T follicular helper cell (primary cell): Measurements from ENCODE around the gene NCOA1.

Experiments used
- DNase-seq: peaks from one replicate; pipeline ENCODE4 v3.0.0-alpha.2; 2020; ENCODE audit warnings: low read depth

Gene NCOA1

GRCh38 chr2:24743924-24744323 is 252.9 kb downstream of the NCOA1 start:
- no peak for DNase-seq

- no peak for DNase-seq
Observed at GRCh38 chr2:24744356-24744755, 253.3 kb downstream of the NCOA1 start.

GRCh38 chr2:24745825-24746224 is 254.8 kb downstream of the NCOA1 start:
- no peak for DNase-seq

GRCh38 chr2:24747299-24747698 is 256.2 kb downstream of the NCOA1 start:
- no peak for DNase-seq

- DNase-seq = no peak
Observed at GRCh38 chr2:24749069-24749691, 258.1 kb downstream of the NCOA1 start.

- no peak for DNase-seq
Observed at GRCh38 chr2:24754985-24755705, 264.1 kb downstream of the NCOA1 start.

GRCh38 chr2:24756789-24757188 is 265.7 kb downstream of the NCOA1 start:
- DNase-seq = no peak

- DNase-seq = no peak
Observed at GRCh38 chr2:24761866-24762265, 270.8 kb downstream of the NCOA1 start.

GRCh38 chr2:24762518-24762917 is 271.5 kb downstream of the NCOA1 start:
- DNase-seq = no peak

GRCh38 chr2:24763843-24764242 is 272.8 kb downstream of the NCOA1 start:
- DNase-seq = no peak

- no peak for DNase-seq
Observed at GRCh38 chr2:24766609-24767008, 275.6 kb downstream of the NCOA1 start.

GRCh38 chr2:24768013-24768412 is 277.0 kb downstream of the NCOA1 start:
- DNase-seq = no peak

- no peak for DNase-seq
Observed at GRCh38 chr2:24768601-24769000, 277.5 kb downstream of the NCOA1 start.

- DNase-seq = no peak
Observed at GRCh38 chr2:24771061-24771460, 280.0 kb downstream of the NCOA1 start.

- DNase-seq = no peak
Observed at GRCh38 chr2:24771764-24772586, 280.9 kb downstream of the NCOA1 start.

GRCh38 chr2:24774373-24774772 is 283.3 kb downstream of the NCOA1 start:
- no peak for DNase-seq

- no peak for DNase-seq
Observed at GRCh38 chr2:24779116-24779515, 288.1 kb downstream of the NCOA1 start.

- no peak for DNase-seq
Observed at GRCh38 chr2:24783641-24784040, 292.6 kb downstream of the NCOA1 start.

- no peak for DNase-seq
Observed at GRCh38 chr2:24785671-24786321, 294.7 kb downstream of the NCOA1 start.

- no peak for DNase-seq
Observed at GRCh38 chr2:24787532-24787931, 296.5 kb downstream of the NCOA1 start.

- no peak for DNase-seq
Observed at GRCh38 chr2:24788816-24789215, 297.8 kb downstream of the NCOA1 start.

GRCh38 chr2:24791452-24791851 is 300.4 kb downstream of the NCOA1 start:
- no peak for DNase-seq

- DNase-seq = no peak
Observed at GRCh38 chr2:24792542-24792873, 301.5 kb downstream of the NCOA1 start.
